ENCODE data around the gene ALPI. TPM values are rescaled to one million over a fixed set of nuclear protein-coding genes. Genes with fewer than 3 reads are reported as not detected.

The ALPI gene
- total RNA-seq, 1 experiment from 2014 or later: not detected

GRCh38 chr2:232478571-232479340 lies 22.8 kb downstream of the ALPI start:
- H3K36me3 ChIP-seq (ENCODE audit: control insufficient read depth, insufficient read depth, low read length): no peaks in the 10 kb centered on the region
- no peaks in the 10 kb centered on the region; the same call in 1 of the 2 replicates for H3K27me3 ChIP-seq (ENCODE audit: control insufficient read depth, insufficient read depth, low read length)
- ATAC-seq (peak; percentile 15; the same call in 1 of the 2 replicates), DNase-seq (ENCODE audit: low read depth, low spot score) (no peak)
- no TSS peak for BruUV-seq (replicated peaks)
- ChIA-PET POLR2A (no interaction called here), CTCF (interaction anchor here (0.6 kb wide), 2 partner anchors 114 to 773 kb away, joined by 4 to 5 read pairs; no protein-coding TSS in a partner anchor)
- in situ Hi-C loops (cut with HindIII; ENCODE audit: low pct_unique_long_range_greater_than_20kb, low sequenced_read_pairs): no loop called here
- no peaks in the 10 kb centered on the region for H3K4me1 ChIP-seq (ENCODE audit: control insufficient read depth, insufficient read depth, low read length)
- H3K9me3 ChIP-seq (ENCODE audit: control insufficient read depth, insufficient read depth, low read depth, low read length): no peaks in the 10 kb centered on the region
- intact Hi-C loops (cut with micrococcal nuclease; ENCODE audit: unreplicated experiment): no loop called here
- TF ChIP-seq REST (IDR thresholded peaks at IDR 0.05; ENCODE audit: insufficient read depth in 1 of 2, low read depth in 2 of 2, low read length in 1 of 2) (no peak), SIN3A (IDR thresholded peaks at IDR 0.05; ENCODE audit: borderline replicate concordance, insufficient read depth, low read depth, low read length) (no peak)
- no peak overlapping the region for H3K4me3 ChIP-seq (ENCODE audit: low read depth in 2 of 2, low read length in 2 of 2)
- no peak overlapping the region for H3K27ac ChIP-seq (ENCODE audit: low read length)

GRCh38 chr2:232479341-232480200 lies 23.6 kb downstream of the ALPI start:
- intact Hi-C loops (cut with micrococcal nuclease; ENCODE audit: unreplicated experiment): no loop called here
- DNase-seq (ENCODE audit: low read depth, low spot score) (no peak), ATAC-seq (peak; percentile 59)
- ChIA-PET CTCF (interaction anchor here (0.6 kb wide), 2 partner anchors 115 to 774 kb away, joined by 4 to 5 read pairs; no protein-coding TSS in a partner anchor), POLR2A (no interaction called here)
- Histone ChIP-seq H3K27me3 (ENCODE audit: control insufficient read depth, insufficient read depth, low read length) (no peaks in the 10 kb centered on the region; the same call in 1 of the 2 replicates), H3K27ac (ENCODE audit: low read length) (no peak overlapping the region), H3K4me3 (ENCODE audit: low read depth in 2 of 2, low read length in 2 of 2) (no peak overlapping the region), H3K4me1 (ENCODE audit: control insufficient read depth, insufficient read depth, low read length) (no peaks in the 10 kb centered on the region), H3K9me3 (ENCODE audit: control insufficient read depth, insufficient read depth, low read depth, low read length) (no peaks in the 10 kb centered on the region), H3K36me3 (ENCODE audit: control insufficient read depth, insufficient read depth, low read length) (no peaks in the 10 kb centered on the region)
- TF ChIP-seq TCF7L2 (IDR thresholded peaks at IDR 0.05; ENCODE audit: low read depth, low read length): no peak
- TF ChIP-seq POLR2AphosphoS5 (IDR thresholded peaks at IDR 0.05; ENCODE audit: low read depth, low read length): no peak
- TF ChIP-seq SIN3A (IDR thresholded peaks at IDR 0.05; ENCODE audit: borderline replicate concordance, insufficient read depth, low read depth, low read length): no peak
- no peak for TF ChIP-seq REST (IDR thresholded peaks at IDR 0.05; ENCODE audit: insufficient read depth in 1 of 2, low read depth in 2 of 2, low read length in 1 of 2)
- no peak; the same call in 1 of the 2 replicates for TF ChIP-seq CTCF (IDR thresholded peaks at IDR 0.05)
- BruUV-seq (replicated peaks): no TSS peak
- in situ Hi-C loops (cut with HindIII; ENCODE audit: low pct_unique_long_range_greater_than_20kb, low sequenced_read_pairs): no loop called here
